GM18907 (cell line): ENCODE results near the gene FZD10.

Source experiments
- ATAC-seq: cut with Tn5 transposase; IDR thresholded peaks from one replicate; pipeline ENCODE4 v1.9.1; 2021; ENCODE audit warnings: mild to moderate bottlenecking, moderate library complexity; ENCODE audit not compliant: unreplicated experiment

FZD10 gene

GRCh38 chr12:130131801-130132200, 30.5 kb upstream of the FZD10 start:
- no peak for ATAC-seq

- no peak for ATAC-seq
Observed at GRCh38 chr12:130132831-130133511, 29.3 kb upstream of the FZD10 start.

- no peak for ATAC-seq
Observed at GRCh38 chr12:130133851-130134562, 28.3 kb upstream of the FZD10 start.

GRCh38 chr12:130134563-130134915, 27.7 kb upstream of the FZD10 start:
- no peak for ATAC-seq

GRCh38 chr12:130136509-130137039, 25.7 kb upstream of the FZD10 start:
- ATAC-seq, result no peak

GRCh38 chr12:130137040-130138018, 24.9 kb upstream of the FZD10 start:
- no peak for ATAC-seq

- ATAC-seq, result no peak
Observed at GRCh38 chr12:130138478-130138877, 23.8 kb upstream of the FZD10 start.

- ATAC-seq, result no peak
Observed at GRCh38 chr12:130139567-130140421, 22.5 kb upstream of the FZD10 start.

GRCh38 chr12:130141105-130141504, 21.2 kb upstream of the FZD10 start:
- ATAC-seq, result no peak

- ATAC-seq, result no peak
Observed at GRCh38 chr12:130141901-130142683, 20.2 kb upstream of the FZD10 start.

- ATAC-seq, result no peak
Observed at GRCh38 chr12:130142736-130143135, 19.5 kb upstream of the FZD10 start.

- no peak for ATAC-seq
Observed at GRCh38 chr12:130143136-130143535, 19.1 kb upstream of the FZD10 start.

GRCh38 chr12:130144256-130144655, 18.0 kb upstream of the FZD10 start:
- no peak for ATAC-seq

- no peak for ATAC-seq
Observed at GRCh38 chr12:130145731-130146130, 16.5 kb upstream of the FZD10 start.

- no peak for ATAC-seq
Observed at GRCh38 chr12:130146176-130146931, 15.9 kb upstream of the FZD10 start.

- no peak for ATAC-seq
Observed at GRCh38 chr12:130147875-130148596, 14.2 kb upstream of the FZD10 start.

GRCh38 chr12:130151846-130152245, 10.4 kb upstream of the FZD10 start:
- ATAC-seq, result no peak

- ATAC-seq, result no peak
Observed at GRCh38 chr12:130152386-130152785, 9.9 kb upstream of the FZD10 start.
